WTC11 (cell line): ENCODE results near the gene TRIM46. TPM values are rescaled to one million over a fixed set of nuclear protein-coding genes. Genes with fewer than 3 reads are reported as not detected.

Experiments
- ATAC-seq: fragments of 200-7000 bp; cut with Tn5 transposase; 2 replicates; pipeline ENCODE4 v1.10.0; 2021; ENCODE audit warnings: mild to moderate bottlenecking, moderate library complexity
- CTCF ChIA-PET: fragments of 300-600 bp; sonication (Branson Sonifier 250); formaldehyde crosslinking; loops from one replicate; lab custom pipeline; 2021; ENCODE audit warnings: antibody characterized with exemption; lab: Charles Lee
- POLR2A ChIA-PET: fragments of 350-600 bp; sonication (Branson Sonifier 250); formaldehyde crosslinking; loops from one replicate; lab custom pipeline; 2021; ENCODE audit warnings: antibody characterized with exemption; lab: Charles Lee
- DNase-seq: peaks from one replicate; pipeline ENCODE4 v3.0.0; 2021; ENCODE audit warnings: low spot score
- H3K27ac Mint-ChIP-seq: 2 replicates; pipeline ENCODE4 v1.8.0; 2021; ENCODE audit warnings: mixed read lengths
- H3K27me3 Mint-ChIP-seq: 2 replicates; pipeline ENCODE4 v1.8.0; 2021; ENCODE audit warnings: low read depth, mild to moderate bottlenecking, moderate library complexity, mixed read lengths
- H3K36me3 Mint-ChIP-seq: 2 replicates; pipeline ENCODE4 v1.8.0; 2021; ENCODE audit warnings: mixed read lengths
- H3K4me1 Mint-ChIP-seq: 2 replicates; pipeline ENCODE4 v1.8.0; 2022; ENCODE audit warnings: mixed read lengths
- H3K4me3 Mint-ChIP-seq: 2 replicates; pipeline ENCODE4 v1.8.0; 2021; ENCODE audit warnings: mild to moderate bottlenecking, moderate library complexity, mixed read lengths
- H3K9me3 Mint-ChIP-seq: 2 replicates; pipeline ENCODE4 v1.8.0; 2021; ENCODE audit warnings: mixed read lengths
- ATF3 ChIP-seq: sonication (generic); formaldehyde crosslinking; conservative IDR thresholded peaks from 2 replicates; pipeline ENCODE4 v1.8.1; 2022; ENCODE audit warnings: mild to moderate bottlenecking, missing genetic modification reagents
- CREB1 ChIP-seq: sonication (generic); formaldehyde crosslinking; IDR thresholded peaks from 2 replicates; pipeline ENCODE4 v1.8.0; 2023; ENCODE audit warnings: mild to moderate bottlenecking, missing genetic modification reagents
- ELF4 ChIP-seq: sonication (generic); formaldehyde crosslinking; IDR thresholded peaks from 2 replicates; pipeline ENCODE4 v1.8.1; 2022; ENCODE audit warnings: low read depth, mild to moderate bottlenecking, moderate library complexity, missing genetic modification reagents
- FOXP1 ChIP-seq: sonication (generic); formaldehyde crosslinking; IDR thresholded peaks from 2 replicates; pipeline ENCODE4 v1.8.0; 2022; ENCODE audit warnings: missing genetic modification reagents, mild to moderate bottlenecking, moderate library complexity, borderline replicate concordance
- HMGA2 ChIP-seq: fragments of 250-450 bp; sonication (Bioruptor Pico); IDR thresholded peaks from 2 replicates; pipeline ENCODE4 v1.4.0; 2021; ENCODE audit warnings: mild to moderate bottlenecking, moderate library complexity
- IRF1 ChIP-seq: sonication (generic); formaldehyde crosslinking; IDR thresholded peaks from 2 replicates; pipeline ENCODE4 v1.8.0; 2023; ENCODE audit warnings: missing genetic modification reagents
- IRF2 ChIP-seq: sonication (generic); formaldehyde crosslinking; IDR thresholded peaks from 2 replicates; pipeline ENCODE4 v1.8.0; 2022; ENCODE audit warnings: low read depth, missing genetic modification reagents, borderline replicate concordance
- MYBL2 ChIP-seq: sonication (generic); formaldehyde crosslinking; IDR thresholded peaks from 2 replicates; pipeline ENCODE4 v1.8.1; 2023; ENCODE audit warnings: mild to moderate bottlenecking, moderate library complexity, missing genetic modification reagents
- NFATC4 ChIP-seq: fragments of 250-450 bp; sonication (Bioruptor Pico); IDR thresholded peaks from 2 replicates; pipeline ENCODE4 v1.9.0; 2021; ENCODE audit warnings: mild to moderate bottlenecking
- NFE2L1 ChIP-seq: sonication (generic); formaldehyde crosslinking; IDR thresholded peaks from 2 replicates; pipeline ENCODE4 v1.8.1; 2023; ENCODE audit warnings: missing genetic modification reagents
- NR2C2 ChIP-seq: sonication (generic); formaldehyde crosslinking; IDR thresholded peaks from 2 replicates; pipeline ENCODE4 v1.8.0; 2022; ENCODE audit warnings: mild to moderate bottlenecking, missing genetic modification reagents
- OVOL2 ChIP-seq: fragments of 250-450 bp; sonication (Bioruptor Pico); IDR thresholded peaks from 2 replicates; pipeline ENCODE4 v1.9.0; 2021; ENCODE audit warnings: mild to moderate bottlenecking, borderline replicate concordance
- SMAD4 ChIP-seq: sonication (generic); formaldehyde crosslinking; IDR thresholded peaks from 2 replicates; pipeline ENCODE4 v1.8.0; 2022; ENCODE audit warnings: mild to moderate bottlenecking, missing genetic modification reagents
- ZBTB21 ChIP-seq: sonication (generic); formaldehyde crosslinking; IDR thresholded peaks from 2 replicates; pipeline ENCODE4 v1.8.1; 2023; ENCODE audit warnings: mild to moderate bottlenecking, missing genetic modification reagents, borderline replicate concordance
- ZNF263 ChIP-seq: sonication (generic); formaldehyde crosslinking; IDR thresholded peaks from 2 replicates; pipeline ENCODE4 v1.8.1; 2022; ENCODE audit warnings: low read depth, mild to moderate bottlenecking, moderate library complexity, missing genetic modification reagents
- ZNF423 ChIP-seq: fragments of 250-450 bp; sonication (Bioruptor Pico); IDR thresholded peaks from 2 replicates; pipeline ENCODE4 v2.1.2; 2022; ENCODE audit warnings: mild to moderate bottlenecking, moderate library complexity
- total RNA-seq: library from RNA; stranded (reverse); gene quantifications from 3 replicates; pipeline ENCODE4 v1.2.3, GENCODE V29; 2021
- TF ChIP-seq, protein P1 (sequence below): sonication (generic); formaldehyde crosslinking; IDR thresholded peaks from 2 replicates; pipeline ENCODE4 v1.8.0; 2023; ENCODE audit warnings: mild to moderate bottlenecking, missing genetic modification reagents
- TF ChIP-seq, protein P2 (sequence below): sonication (generic); formaldehyde crosslinking; conservative IDR thresholded peaks from 2 replicates; pipeline ENCODE4 v1.8.1; 2023; ENCODE audit warnings: mild to moderate bottlenecking, low read depth, missing genetic modification reagents, moderate library complexity
- TF ChIP-seq, protein P3 (sequence below): sonication (generic); formaldehyde crosslinking; IDR thresholded peaks from 2 replicates; pipeline ENCODE4 v1.8.1; 2022; ENCODE audit warnings: mild to moderate bottlenecking, moderate library complexity, missing genetic modification reagents
- TF ChIP-seq, protein P4 (sequence below): sonication (generic); formaldehyde crosslinking; IDR thresholded peaks from 2 replicates; pipeline ENCODE4 v1.8.0; 2022; ENCODE audit warnings: mild to moderate bottlenecking, missing genetic modification reagents
- TF ChIP-seq, protein P5 (sequence below): fragments of 200-600 bp; IDR thresholded peaks from 2 replicates; pipeline ENCODE4 v1.8.0; 2022; ENCODE audit warnings: antibody characterized with exemption
- TF ChIP-seq, protein P6 (sequence below): sonication (generic); formaldehyde crosslinking; IDR thresholded peaks from 2 replicates; pipeline ENCODE4 v1.8.1; 2023; ENCODE audit warnings: mild to moderate bottlenecking, missing genetic modification reagents, moderate library complexity

The TRIM46 gene
- total RNA-seq, 1 experiment from 2014 or later: 22.1 TPM

GRCh38 chr1:155191904-155192303 lies 18.3 kb downstream of the TRIM46 start:
- DNase-seq (no peak), ATAC-seq (no peak)
- ChIA-PET POLR2A (interaction anchor here (3.1 kb wide), 1 partner anchor 12 kb away, joined by 12 read pairs; no protein-coding TSS in a partner anchor), CTCF (interaction anchor here (0.7 to 4.6 kb wide), 9 partner anchors 14 to 141 kb away, joined by 3 to 232 read pairs (median 26); partner anchors contain the start of genes ADAM15, EFNA3, KRTCAP2 and MTX1)
- H3K9me3 Mint-ChIP-seq: no peaks in the 10 kb centered on the region
- TF ChIP-seq SMAD4 (CRISPR knock-in tag) (no peak), ATF3 (CRISPR knock-in tag) (no peak), CREB1 (CRISPR knock-in tag) (no peak), IRF2 (CRISPR knock-in tag) (no peak), OVOL2 (CRISPR knock-in tag) (no peak), MYBL2 (CRISPR knock-in tag) (no peak), NFE2L1 (CRISPR knock-in tag) (no peak), NR2C2 (no peak), ZBTB21 (CRISPR knock-in tag) (no peak)
- TF ChIP-seq, protein P1, sequence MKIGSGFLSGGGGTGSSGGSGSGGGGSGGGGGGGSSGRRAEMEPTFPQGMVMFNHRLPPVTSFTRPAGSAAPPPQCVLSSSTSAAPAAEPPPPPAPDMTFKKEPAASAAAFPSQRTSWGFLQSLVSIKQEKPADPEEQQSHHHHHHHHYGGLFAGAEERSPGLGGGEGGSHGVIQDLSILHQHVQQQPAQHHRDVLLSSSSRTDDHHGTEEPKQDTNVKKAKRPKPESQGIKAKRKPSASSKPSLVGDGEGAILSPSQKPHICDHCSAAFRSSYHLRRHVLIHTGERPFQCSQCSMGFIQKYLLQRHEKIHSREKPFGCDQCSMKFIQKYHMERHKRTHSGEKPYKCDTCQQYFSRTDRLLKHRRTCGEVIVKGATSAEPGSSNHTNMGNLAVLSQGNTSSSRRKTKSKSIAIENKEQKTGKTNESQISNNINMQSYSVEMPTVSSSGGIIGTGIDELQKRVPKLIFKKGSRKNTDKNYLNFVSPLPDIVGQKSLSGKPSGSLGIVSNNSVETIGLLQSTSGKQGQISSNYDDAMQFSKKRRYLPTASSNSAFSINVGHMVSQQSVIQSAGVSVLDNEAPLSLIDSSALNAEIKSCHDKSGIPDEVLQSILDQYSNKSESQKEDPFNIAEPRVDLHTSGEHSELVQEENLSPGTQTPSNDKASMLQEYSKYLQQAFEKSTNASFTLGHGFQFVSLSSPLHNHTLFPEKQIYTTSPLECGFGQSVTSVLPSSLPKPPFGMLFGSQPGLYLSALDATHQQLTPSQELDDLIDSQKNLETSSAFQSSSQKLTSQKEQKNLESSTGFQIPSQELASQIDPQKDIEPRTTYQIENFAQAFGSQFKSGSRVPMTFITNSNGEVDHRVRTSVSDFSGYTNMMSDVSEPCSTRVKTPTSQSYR (CRISPR knock-in tag): no peak
- H3K27ac Mint-ChIP-seq: no peak overlapping the region
- H3K4me1 Mint-ChIP-seq: peaks cover 32% of the 10 kb centered on the region
- peaks cover 4% of the 10 kb centered on the region; the same call in 1 of the 2 replicates for H3K27me3 Mint-ChIP-seq
- H3K36me3 Mint-ChIP-seq: peaks cover 7% of the 10 kb centered on the region
- 0 out of 2 replicates have a peak overlapping the region, but pooled peaks have one; percentile 6 for H3K4me3 Mint-ChIP-seq

- Mint-ChIP-seq H3K9me3 (no peaks in the 10 kb centered on the region), H3K4me1 (peaks cover 33% of the 10 kb centered on the region), H3K27ac (peak overlapping the region; percentile 31; the same call in 1 of the 2 replicates), H3K4me3 (peak overlapping the region; percentile 99), H3K36me3 (peaks cover 12% of the 10 kb centered on the region), H3K27me3 (peaks cover 4% of the 10 kb centered on the region; the same call in 1 of the 2 replicates)
- peak; percentile 1 for ATAC-seq
- POLR2A ChIA-PET: interaction anchor here (0.5 to 3.7 kb wide), 8 partner anchors 11 to 1027 kb away, joined by 3 to 83 read pairs (median 6); partner anchors contain the start of genes CLK2, KRTCAP2, THBS3 and TRIM46
- CTCF ChIA-PET: interaction anchor here (0.5 to 4.6 kb wide), 40 partner anchors 8 to 448 kb away, joined by 3 to 232 read pairs (median 5); partner anchors contain the start of genes ADAM15, CLK2, EFNA3 and ENTREP3
- TF ChIP-seq ZNF263 (CRISPR knock-in tag) (no peak), FOXP1 (no peak), ELF4 (CRISPR knock-in tag) (no peak), ZNF423 (CRISPR knock-in tag) (no peak), NFATC4 (CRISPR knock-in tag) (no peak), MYBL2 (CRISPR knock-in tag) (no peak), HMGA2 (CRISPR knock-in tag) (no peak), NR2C2 (no peak), IRF1 (no peak)
- TF ChIP-seq, protein P2, sequence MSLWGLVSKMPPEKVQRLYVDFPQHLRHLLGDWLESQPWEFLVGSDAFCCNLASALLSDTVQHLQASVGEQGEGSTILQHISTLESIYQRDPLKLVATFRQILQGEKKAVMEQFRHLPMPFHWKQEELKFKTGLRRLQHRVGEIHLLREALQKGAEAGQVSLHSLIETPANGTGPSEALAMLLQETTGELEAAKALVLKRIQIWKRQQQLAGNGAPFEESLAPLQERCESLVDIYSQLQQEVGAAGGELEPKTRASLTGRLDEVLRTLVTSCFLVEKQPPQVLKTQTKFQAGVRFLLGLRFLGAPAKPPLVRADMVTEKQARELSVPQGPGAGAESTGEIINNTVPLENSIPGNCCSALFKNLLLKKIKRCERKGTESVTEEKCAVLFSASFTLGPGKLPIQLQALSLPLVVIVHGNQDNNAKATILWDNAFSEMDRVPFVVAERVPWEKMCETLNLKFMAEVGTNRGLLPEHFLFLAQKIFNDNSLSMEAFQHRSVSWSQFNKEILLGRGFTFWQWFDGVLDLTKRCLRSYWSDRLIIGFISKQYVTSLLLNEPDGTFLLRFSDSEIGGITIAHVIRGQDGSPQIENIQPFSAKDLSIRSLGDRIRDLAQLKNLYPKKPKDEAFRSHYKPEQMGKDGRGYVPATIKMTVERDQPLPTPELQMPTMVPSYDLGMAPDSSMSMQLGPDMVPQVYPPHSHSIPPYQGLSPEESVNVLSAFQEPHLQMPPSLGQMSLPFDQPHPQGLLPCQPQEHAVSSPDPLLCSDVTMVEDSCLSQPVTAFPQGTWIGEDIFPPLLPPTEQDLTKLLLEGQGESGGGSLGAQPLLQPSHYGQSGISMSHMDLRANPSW (CRISPR knock-in tag): no peak
- TF ChIP-seq, protein P3, sequence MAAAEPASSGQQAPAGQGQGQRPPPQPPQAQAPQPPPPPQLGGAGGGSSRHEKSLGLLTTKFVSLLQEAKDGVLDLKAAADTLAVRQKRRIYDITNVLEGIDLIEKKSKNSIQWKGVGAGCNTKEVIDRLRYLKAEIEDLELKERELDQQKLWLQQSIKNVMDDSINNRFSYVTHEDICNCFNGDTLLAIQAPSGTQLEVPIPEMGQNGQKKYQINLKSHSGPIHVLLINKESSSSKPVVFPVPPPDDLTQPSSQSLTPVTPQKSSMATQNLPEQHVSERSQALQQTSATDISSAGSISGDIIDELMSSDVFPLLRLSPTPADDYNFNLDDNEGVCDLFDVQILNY (CRISPR knock-in tag): no peak
- TF ChIP-seq, protein P4, sequence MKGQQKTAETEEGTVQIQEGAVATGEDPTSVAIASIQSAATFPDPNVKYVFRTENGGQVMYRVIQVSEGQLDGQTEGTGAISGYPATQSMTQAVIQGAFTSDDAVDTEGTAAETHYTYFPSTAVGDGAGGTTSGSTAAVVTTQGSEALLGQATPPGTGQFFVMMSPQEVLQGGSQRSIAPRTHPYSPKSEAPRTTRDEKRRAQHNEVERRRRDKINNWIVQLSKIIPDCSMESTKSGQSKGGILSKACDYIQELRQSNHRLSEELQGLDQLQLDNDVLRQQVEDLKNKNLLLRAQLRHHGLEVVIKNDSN: no peak
- TF ChIP-seq, protein P5, sequence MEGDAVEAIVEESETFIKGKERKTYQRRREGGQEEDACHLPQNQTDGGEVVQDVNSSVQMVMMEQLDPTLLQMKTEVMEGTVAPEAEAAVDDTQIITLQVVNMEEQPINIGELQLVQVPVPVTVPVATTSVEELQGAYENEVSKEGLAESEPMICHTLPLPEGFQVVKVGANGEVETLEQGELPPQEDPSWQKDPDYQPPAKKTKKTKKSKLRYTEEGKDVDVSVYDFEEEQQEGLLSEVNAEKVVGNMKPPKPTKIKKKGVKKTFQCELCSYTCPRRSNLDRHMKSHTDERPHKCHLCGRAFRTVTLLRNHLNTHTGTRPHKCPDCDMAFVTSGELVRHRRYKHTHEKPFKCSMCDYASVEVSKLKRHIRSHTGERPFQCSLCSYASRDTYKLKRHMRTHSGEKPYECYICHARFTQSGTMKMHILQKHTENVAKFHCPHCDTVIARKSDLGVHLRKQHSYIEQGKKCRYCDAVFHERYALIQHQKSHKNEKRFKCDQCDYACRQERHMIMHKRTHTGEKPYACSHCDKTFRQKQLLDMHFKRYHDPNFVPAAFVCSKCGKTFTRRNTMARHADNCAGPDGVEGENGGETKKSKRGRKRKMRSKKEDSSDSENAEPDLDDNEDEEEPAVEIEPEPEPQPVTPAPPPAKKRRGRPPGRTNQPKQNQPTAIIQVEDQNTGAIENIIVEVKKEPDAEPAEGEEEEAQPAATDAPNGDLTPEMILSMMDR: no peak
- TF ChIP-seq, protein P6, sequence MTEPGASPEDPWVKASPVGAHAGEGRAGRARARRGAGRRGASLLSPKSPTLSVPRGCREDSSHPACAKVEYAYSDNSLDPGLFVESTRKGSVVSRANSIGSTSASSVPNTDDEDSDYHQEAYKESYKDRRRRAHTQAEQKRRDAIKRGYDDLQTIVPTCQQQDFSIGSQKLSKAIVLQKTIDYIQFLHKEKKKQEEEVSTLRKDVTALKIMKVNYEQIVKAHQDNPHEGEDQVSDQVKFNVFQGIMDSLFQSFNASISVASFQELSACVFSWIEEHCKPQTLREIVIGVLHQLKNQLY: no peak
- peak; percentile 66 for DNase-seq
Observed at GRCh38 chr1:155192346-155193274, 19.0 kb downstream of the TRIM46 start.
